DND-41 (cell line): Measurements from ENCODE around the gene LRRC25.

Experiments
- EZH2 ChIP-seq: IDR thresholded peaks from 3 replicates; pipeline ENCODE4 v1.6.1; 2012; ENCODE audit warnings: borderline replicate concordance, low read depth, mild to moderate bottlenecking, moderate library complexity, low read length, inconsistent platforms; ENCODE audit not compliant: severe bottlenecking
- TF ChIP-seq, protein P1 (sequence below): IDR thresholded peaks from 2 replicates; pipeline ENCODE4 v1.5.1; 2012; ENCODE audit warnings: borderline replicate concordance, low read length, moderate library complexity, mild to moderate bottlenecking; ENCODE audit not compliant: poor library complexity, severe bottlenecking; ENCODE audit errors: extremely low read depth

DNA sequence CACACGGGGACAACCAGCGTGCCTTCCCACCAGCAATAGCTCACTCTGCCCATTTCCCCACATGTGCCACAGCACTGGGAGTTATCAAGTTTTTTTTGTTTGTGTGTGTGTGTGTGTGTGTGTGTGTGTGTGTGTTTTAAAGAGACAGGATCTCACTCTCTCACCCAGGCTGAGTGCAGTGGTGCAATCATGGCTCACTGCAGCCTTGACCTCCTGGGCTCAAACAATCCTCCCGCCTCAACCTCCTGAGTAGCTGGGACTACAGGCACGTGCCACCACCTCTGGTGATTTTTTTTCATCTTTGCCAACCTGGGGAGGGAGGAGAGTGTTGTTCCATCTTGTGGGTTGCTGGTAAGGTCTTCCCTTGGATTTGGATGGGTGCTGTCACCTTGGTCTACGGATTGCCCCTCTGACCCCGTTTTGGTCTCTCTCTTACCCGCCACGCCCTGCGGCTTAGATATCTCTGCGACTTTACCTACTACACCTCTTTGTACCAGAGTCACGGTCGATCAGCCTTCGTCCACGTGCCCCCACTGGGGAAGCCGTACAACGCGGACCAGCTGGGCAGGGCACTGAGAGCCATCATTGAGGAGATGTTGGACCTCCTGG lies 34.4 kb downstream of the LRRC25 start:
- no peak for TF ChIP-seq EZH2
- TF ChIP-seq, protein P1, sequence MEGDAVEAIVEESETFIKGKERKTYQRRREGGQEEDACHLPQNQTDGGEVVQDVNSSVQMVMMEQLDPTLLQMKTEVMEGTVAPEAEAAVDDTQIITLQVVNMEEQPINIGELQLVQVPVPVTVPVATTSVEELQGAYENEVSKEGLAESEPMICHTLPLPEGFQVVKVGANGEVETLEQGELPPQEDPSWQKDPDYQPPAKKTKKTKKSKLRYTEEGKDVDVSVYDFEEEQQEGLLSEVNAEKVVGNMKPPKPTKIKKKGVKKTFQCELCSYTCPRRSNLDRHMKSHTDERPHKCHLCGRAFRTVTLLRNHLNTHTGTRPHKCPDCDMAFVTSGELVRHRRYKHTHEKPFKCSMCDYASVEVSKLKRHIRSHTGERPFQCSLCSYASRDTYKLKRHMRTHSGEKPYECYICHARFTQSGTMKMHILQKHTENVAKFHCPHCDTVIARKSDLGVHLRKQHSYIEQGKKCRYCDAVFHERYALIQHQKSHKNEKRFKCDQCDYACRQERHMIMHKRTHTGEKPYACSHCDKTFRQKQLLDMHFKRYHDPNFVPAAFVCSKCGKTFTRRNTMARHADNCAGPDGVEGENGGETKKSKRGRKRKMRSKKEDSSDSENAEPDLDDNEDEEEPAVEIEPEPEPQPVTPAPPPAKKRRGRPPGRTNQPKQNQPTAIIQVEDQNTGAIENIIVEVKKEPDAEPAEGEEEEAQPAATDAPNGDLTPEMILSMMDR, result no peak
